Measurements from ENCODE around the gene KIR3DL3. TPM values are rescaled to one million over a fixed set of nuclear protein-coding genes. Genes with fewer than 3 reads are reported as not detected.
"Not testable (repeated sequence)": the region's sequence is repeated elsewhere in the genome, so short reads cannot be mapped to it uniquely, and the experiment has no call there.

The KIR3DL3 gene
- total and polyA plus RNA-seq, 2 donors, result 0.05 TPM; not detected in 1

GRCh38 chr19:54725321-54725720 is 1.1 kb downstream of the KIR3DL3 start:
- no peak for DNase-seq (ENCODE audit: low read depth in 6 of 9, low spot score in 9 of 9)
- Histone ChIP-seq H3K27me3 (ENCODE audit: control insufficient read depth in 2 of 2, insufficient read depth in 1 of 2, low read length in 1 of 2) (no peaks in the 10 kb centered on the region), H3K9me3 (ENCODE audit: control insufficient read depth in 2 of 2, insufficient read depth in 1 of 2, low read length in 1 of 2) (no peaks in the 10 kb centered on the region), H3K4me3 (ENCODE audit: low read length in 2 of 2) (no peak overlapping the region), H3K36me3 (ENCODE audit: control insufficient read depth in 2 of 2, insufficient read depth in 2 of 2, low read length in 1 of 2) (no peaks in the 10 kb centered on the region), H3K4me1 (ENCODE audit: control insufficient read depth in 2 of 2, insufficient read depth in 2 of 2, low read length in 2 of 2) (no peaks in the 10 kb centered on the region), H3K27ac (ENCODE audit: low read depth in 1 of 2, low read length in 1 of 2) (no peak overlapping the region)
- 90% methylated on average over 7 of the region's 7 CpGs for WGBS

- DNase-seq (ENCODE audit: low read depth in 6 of 9, low spot score in 9 of 9), result no peak
- no peaks in the 10 kb centered on the region for H3K36me3 ChIP-seq (ENCODE audit: control insufficient read depth in 2 of 2, insufficient read depth in 2 of 2, low read length in 1 of 2)
- no peaks in the 10 kb centered on the region for H3K4me1 ChIP-seq (ENCODE audit: control insufficient read depth in 2 of 2, insufficient read depth in 2 of 2, low read length in 2 of 2)
- 88% methylated on average over 10 of the region's 10 CpGs for WGBS
- no peak overlapping the region for H3K4me3 ChIP-seq (ENCODE audit: low read length in 2 of 2)
- H3K27me3 ChIP-seq (ENCODE audit: control insufficient read depth in 2 of 2, insufficient read depth in 1 of 2, low read length in 1 of 2), result no peaks in the 10 kb centered on the region
- no peak overlapping the region for H3K27ac ChIP-seq (ENCODE audit: low read depth in 1 of 2, low read length in 1 of 2)
- H3K9me3 ChIP-seq (ENCODE audit: control insufficient read depth in 2 of 2, insufficient read depth in 1 of 2, low read length in 1 of 2), result no peaks in the 10 kb centered on the region
Observed at GRCh38 chr19:54727562-54727961, 3.3 kb downstream of the KIR3DL3 start.

GRCh38 chr19:54728167-54728566 is 3.9 kb downstream of the KIR3DL3 start:
- Histone ChIP-seq H3K4me1 (ENCODE audit: control insufficient read depth in 2 of 2, insufficient read depth in 2 of 2, low read length in 2 of 2) (no peaks in the 10 kb centered on the region), H3K27ac (ENCODE audit: low read depth in 1 of 2, low read length in 1 of 2) (no peak overlapping the region), H3K9me3 (ENCODE audit: control insufficient read depth in 2 of 2, insufficient read depth in 1 of 2, low read length in 1 of 2) (no peaks in the 10 kb centered on the region), H3K36me3 (ENCODE audit: control insufficient read depth in 2 of 2, insufficient read depth in 2 of 2, low read length in 1 of 2) (no peaks in the 10 kb centered on the region), H3K27me3 (ENCODE audit: control insufficient read depth in 2 of 2, insufficient read depth in 1 of 2, low read length in 1 of 2) (no peaks in the 10 kb centered on the region), H3K4me3 (ENCODE audit: low read length in 2 of 2) (no peak overlapping the region)
- WGBS, result 67% methylated on average over 3 of the region's 3 CpGs
- no peak for DNase-seq (ENCODE audit: low read depth in 6 of 9, low spot score in 9 of 9)

GRCh38 chr19:54729416-54730188 is 5.4 kb downstream of the KIR3DL3 start:
- Histone ChIP-seq H3K4me1 (ENCODE audit: control insufficient read depth in 2 of 2, insufficient read depth in 2 of 2, low read length in 2 of 2) (no peaks in the 10 kb centered on the region), H3K9me3 (ENCODE audit: control insufficient read depth in 2 of 2, insufficient read depth in 1 of 2, low read length in 1 of 2) (no peaks in the 10 kb centered on the region), H3K4me3 (ENCODE audit: low read length in 2 of 2) (no peak overlapping the region), H3K27ac (ENCODE audit: low read depth in 1 of 2, low read length in 1 of 2) (no peak overlapping the region), H3K27me3 (ENCODE audit: control insufficient read depth in 2 of 2, insufficient read depth in 1 of 2, low read length in 1 of 2) (no peaks in the 10 kb centered on the region), H3K36me3 (ENCODE audit: control insufficient read depth in 2 of 2, insufficient read depth in 2 of 2, low read length in 1 of 2) (no peaks in the 10 kb centered on the region)
- 82% methylated on average over 15 of the region's 15 CpGs for WGBS
- no peak for DNase-seq (ENCODE audit: low read depth in 6 of 9, low spot score in 9 of 9)

- Histone ChIP-seq H3K36me3 (ENCODE audit: control insufficient read depth in 2 of 2, insufficient read depth in 2 of 2, low read length in 1 of 2) (no peaks in the 10 kb centered on the region), H3K27ac (ENCODE audit: low read depth in 1 of 2, low read length in 1 of 2) (no peak overlapping the region), H3K27me3 (ENCODE audit: control insufficient read depth in 2 of 2, insufficient read depth in 1 of 2, low read length in 1 of 2) (no peaks in the 10 kb centered on the region), H3K4me3 (ENCODE audit: low read length in 2 of 2) (no peak overlapping the region), H3K9me3 (ENCODE audit: control insufficient read depth in 2 of 2, insufficient read depth in 1 of 2, low read length in 1 of 2) (no peaks in the 10 kb centered on the region), H3K4me1 (ENCODE audit: control insufficient read depth in 2 of 2, insufficient read depth in 2 of 2, low read length in 2 of 2) (no peaks in the 10 kb centered on the region)
- no peak for DNase-seq (ENCODE audit: low read depth in 6 of 9, low spot score in 9 of 9)
- WGBS, result 79% methylated on average over 8 of the region's 8 CpGs
Observed at GRCh38 chr19:54731191-54731590, 6.9 kb downstream of the KIR3DL3 start.

- H3K27ac ChIP-seq (ENCODE audit: low read depth in 1 of 2, low read length in 1 of 2); DNase-seq (ENCODE audit: low read depth in 6 of 9, low spot score in 9 of 9); H3K36me3 ChIP-seq (ENCODE audit: control insufficient read depth in 2 of 2, insufficient read depth in 2 of 2, low read length in 1 of 2); H3K9me3 ChIP-seq (ENCODE audit: control insufficient read depth in 2 of 2, insufficient read depth in 1 of 2, low read length in 1 of 2); H3K27me3 ChIP-seq (ENCODE audit: control insufficient read depth in 2 of 2, insufficient read depth in 1 of 2, low read length in 1 of 2); H3K4me3 ChIP-seq (ENCODE audit: low read length in 2 of 2); H3K4me1 ChIP-seq (ENCODE audit: control insufficient read depth in 2 of 2, insufficient read depth in 2 of 2, low read length in 2 of 2): not testable (repeated sequence)
- WGBS, result 96% methylated on average over 16 of the region's 16 CpGs
Observed at GRCh38 chr19:54738306-54738705, 14.1 kb downstream of the KIR3DL3 start, which contains the start of gene KIR2DL3. TSS of gene KIR2DL3 (plus strand) at chr19:54738513. CDS start at chr19:54738546, 33 bp downstream.

GRCh38 chr19:54738715-54739114 is 14.5 kb downstream of the KIR3DL3 start:
- Histone ChIP-seq H3K27me3 (ENCODE audit: control insufficient read depth in 2 of 2, insufficient read depth in 1 of 2, low read length in 1 of 2) (no peaks in the 10 kb centered on the region), H3K9me3 (ENCODE audit: control insufficient read depth in 2 of 2, insufficient read depth in 1 of 2, low read length in 1 of 2) (no peaks in the 10 kb centered on the region), H3K4me1 (ENCODE audit: control insufficient read depth in 2 of 2, insufficient read depth in 2 of 2, low read length in 2 of 2) (no peaks in the 10 kb centered on the region), H3K4me3 (ENCODE audit: low read length in 2 of 2) (no peak overlapping the region), H3K36me3 (ENCODE audit: control insufficient read depth in 2 of 2, insufficient read depth in 2 of 2, low read length in 1 of 2) (no peaks in the 10 kb centered on the region), H3K27ac (ENCODE audit: low read depth in 1 of 2, low read length in 1 of 2) (no peak overlapping the region)
- WGBS, result 94% methylated on average over 1 of the region's 1 CpG
- DNase-seq (ENCODE audit: low read depth in 6 of 9, low spot score in 9 of 9), result no peak

GRCh38 chr19:54739587-54740497 is 15.6 kb downstream of the KIR3DL3 start:
- H3K27me3 ChIP-seq (ENCODE audit: control insufficient read depth in 2 of 2, insufficient read depth in 1 of 2, low read length in 1 of 2), result no peaks in the 10 kb centered on the region
- no peak overlapping the region for H3K4me3 ChIP-seq (ENCODE audit: low read length in 2 of 2)
- DNase-seq (ENCODE audit: low read depth in 6 of 9, low spot score in 9 of 9), result no peak
- H3K27ac ChIP-seq (ENCODE audit: low read depth in 1 of 2, low read length in 1 of 2), result no peak overlapping the region
- no peaks in the 10 kb centered on the region for H3K36me3 ChIP-seq (ENCODE audit: control insufficient read depth in 2 of 2, insufficient read depth in 2 of 2, low read length in 1 of 2)
- H3K9me3 ChIP-seq (ENCODE audit: control insufficient read depth in 2 of 2, insufficient read depth in 1 of 2, low read length in 1 of 2), result no peaks in the 10 kb centered on the region
- WGBS, result 89% methylated on average over 13 of the region's 13 CpGs
- no peaks in the 10 kb centered on the region for H3K4me1 ChIP-seq (ENCODE audit: control insufficient read depth in 2 of 2, insufficient read depth in 2 of 2, low read length in 2 of 2)

- not testable (repeated sequence) for H3K27ac ChIP-seq (ENCODE audit: low read depth in 1 of 2, low read length in 1 of 2); H3K36me3 ChIP-seq (ENCODE audit: control insufficient read depth in 2 of 2, insufficient read depth in 2 of 2, low read length in 1 of 2); DNase-seq (ENCODE audit: low read depth in 6 of 9, low spot score in 9 of 9); H3K4me3 ChIP-seq (ENCODE audit: low read length in 2 of 2); H3K9me3 ChIP-seq (ENCODE audit: control insufficient read depth in 2 of 2, insufficient read depth in 1 of 2, low read length in 1 of 2); H3K4me1 ChIP-seq (ENCODE audit: control insufficient read depth in 2 of 2, insufficient read depth in 2 of 2, low read length in 2 of 2); H3K27me3 ChIP-seq (ENCODE audit: control insufficient read depth in 2 of 2, insufficient read depth in 1 of 2, low read length in 1 of 2)
- 76% methylated on average over 5 of the region's 5 CpGs for WGBS
Observed at GRCh38 chr19:54741950-54742349, 17.7 kb downstream of the KIR3DL3 start.

Data from thymus (tissue), 11 donors.